T47D (cell line): ENCODE measurements around the gene DLST.

Experiments
- DNase-seq, 2 experiments: peaks; one replicate each; pipeline versions ENCODE4 v3.0.0 to v3.0.0-alpha.2; 2011 to 2012; ENCODE audit warnings: low read depth in 1 of 2, low spot score in 1 of 2
- JUND ChIP-seq: IDR thresholded peaks from 2 replicates; pipeline ENCODE4 v1.6.1; 2012; ENCODE audit warnings: low read depth
- in situ Hi-C: cut with HindIII; loops from 2 replicates; pipeline ENCODE4 v1.10.0; 2016; ENCODE audit warnings: low sequenced_read_pairs, low pct_unique_long_range_greater_than_20kb

The DLST gene

GRCh38 chr14:74881431-74882102 is at the start of gene DLST:
TSS of gene DLST (plus strand) at chr14:74881916. CDS start at chr14:74881954, 38 bp downstream.
- peak; percentile 93 to 97 for DNase-seq
- no peak for TF ChIP-seq JUND
- in situ Hi-C loops, result no loop called here

GRCh38 chr14:74832849-74833248 is 48.9 kb upstream of the DLST start:
- in situ Hi-C loops, result no loop called here
- no peak for TF ChIP-seq JUND
- peak in 1 of 2 experiments; percentile 81 for DNase-seq

DNA sequence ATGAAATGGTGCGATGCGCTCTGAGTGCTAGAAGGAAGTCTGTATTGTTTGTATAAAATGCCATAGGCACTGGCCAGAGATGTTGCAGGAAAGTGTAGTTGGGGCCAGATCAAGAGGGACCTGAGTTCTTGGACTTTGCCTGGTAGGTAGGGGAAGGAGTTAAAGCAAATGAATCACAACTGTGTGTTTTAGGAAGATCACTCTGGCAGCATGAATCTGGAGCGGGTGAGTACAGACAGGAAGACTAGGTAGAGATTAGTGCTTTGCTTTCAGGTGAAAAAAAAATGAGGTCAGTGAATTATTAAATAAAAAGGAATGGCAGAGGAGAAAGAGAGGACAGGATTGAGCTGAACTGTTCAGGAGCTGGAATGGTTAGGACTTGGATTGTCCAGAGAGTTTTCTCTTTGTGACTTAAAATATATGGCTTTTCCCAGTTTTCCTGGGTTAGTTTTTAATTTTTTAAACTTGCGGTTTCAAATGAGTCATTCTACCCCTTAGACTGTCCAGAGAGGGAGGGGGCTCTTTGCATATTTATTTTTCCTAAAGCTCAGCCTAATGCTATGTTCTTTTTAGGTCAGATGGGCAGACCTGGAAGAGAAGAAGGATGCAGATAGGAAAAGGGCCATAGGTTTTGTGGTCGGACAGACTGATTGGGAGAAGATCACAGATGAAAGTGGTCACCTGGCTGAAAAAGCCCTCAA is 46.9 kb upstream of the DLST start:
- in situ Hi-C loops, result no loop called here
- TF ChIP-seq JUND, result no peak
- DNase-seq, result no peak

DNA sequence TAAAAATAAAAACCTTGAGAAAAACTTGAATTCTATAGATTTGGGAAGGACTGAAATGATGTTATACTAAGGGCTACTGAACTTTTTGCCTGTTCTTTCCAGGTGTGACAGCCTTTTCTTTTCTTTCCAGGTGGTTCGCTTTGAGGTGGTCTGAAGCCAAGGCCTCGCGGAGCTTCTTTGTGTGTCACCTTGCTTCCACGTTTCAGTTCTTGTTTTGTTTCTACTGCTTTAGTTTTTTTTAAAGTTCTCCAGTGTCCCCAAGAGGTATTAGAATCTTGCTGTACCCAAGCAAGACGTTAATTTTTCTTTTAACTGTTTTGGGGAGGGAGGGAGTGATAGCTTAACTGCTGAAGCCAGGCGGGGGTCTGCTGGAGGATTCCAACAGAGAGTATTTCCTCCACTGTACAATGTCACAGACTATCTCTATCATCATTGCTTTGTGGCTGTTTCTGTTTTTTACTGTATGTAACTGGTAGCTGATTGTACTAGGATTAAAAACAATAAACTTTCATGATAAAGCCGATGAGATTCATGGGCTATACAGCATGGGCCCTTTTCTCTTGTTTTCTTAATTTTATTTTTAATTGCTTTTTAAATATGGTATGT is 46.0 kb upstream of the DLST start:
- no peak for TF ChIP-seq JUND
- no peak for DNase-seq
- in situ Hi-C loops, result no loop called here

GRCh38 chr14:74836251-74836960 is 45.3 kb upstream of the DLST start:
- no peak for DNase-seq
- TF ChIP-seq JUND, result no peak
- in situ Hi-C loops, result no loop called here

GRCh38 chr14:74838166-74838565 is 43.5 kb upstream of the DLST start:
- in situ Hi-C loops, result no loop called here
- TF ChIP-seq JUND, result no peak
- no peak for DNase-seq

GRCh38 chr14:74840603-74841030 is 41.1 kb upstream of the DLST start:
- in situ Hi-C loops, result no loop called here
- TF ChIP-seq JUND, result no peak
- no peak for DNase-seq

GRCh38 chr14:74841230-74842207 is 40.2 kb upstream of the DLST start:
- in situ Hi-C loops, result no loop called here
- no peak for TF ChIP-seq JUND
- no peak for DNase-seq

DNA sequence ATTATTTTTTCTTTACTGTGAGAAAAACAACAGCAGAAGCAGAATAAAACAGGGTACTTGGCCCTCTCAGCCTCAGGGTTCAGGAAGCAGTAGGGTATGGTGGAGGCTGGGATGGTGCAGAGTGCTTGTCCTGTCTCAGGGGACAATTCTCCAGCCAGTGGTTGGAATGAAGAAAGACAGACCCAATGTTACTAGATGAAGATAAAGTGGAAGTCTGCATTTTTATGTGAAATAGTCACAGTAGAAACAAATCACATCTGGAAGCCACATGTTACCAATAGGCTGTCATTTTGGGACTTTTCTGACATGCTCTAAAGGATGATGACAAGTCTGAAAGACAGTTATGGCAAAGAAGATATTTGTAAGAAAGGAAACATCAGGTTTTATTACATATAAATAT is 38.1 kb upstream of the DLST start:
- no peak for TF ChIP-seq JUND
- DNase-seq, result no peak
- in situ Hi-C loops, result no loop called here

GRCh38 chr14:74846168-74846567 is 35.5 kb upstream of the DLST start:
- DNase-seq, result no peak
- TF ChIP-seq JUND, result no peak
- in situ Hi-C loops, result no loop called here

GRCh38 chr14:74846968-74847665 is 34.6 kb upstream of the DLST start:
- in situ Hi-C loops, result no loop called here
- no peak for DNase-seq
- TF ChIP-seq JUND, result no peak
